Suprapubic skin (tissue), 4 donors: ENCODE data around the gene EEA1.

Source experiments
- CTCF ChIP-seq, 2 donors: fragments of 200-600 bp in 1 of 2; fragments of 450-650 bp in 1 of 2; sonication (generic) in 1 of 2; IDR thresholded peaks; one replicate each; pipeline ENCODE4 v1.5.1; 2016 to 2019; ENCODE audit warnings: antibody characterized with exemption in 2 of 2, mild to moderate bottlenecking in 1 of 2, moderate library complexity in 1 of 2
- EP300 ChIP-seq: sonication (generic); formaldehyde crosslinking; IDR thresholded peaks from one replicate; pipeline ENCODE4 v1.6.1; 2017; ENCODE audit warnings: antibody characterized with exemption
- POLR2A ChIP-seq, 2 donors: fragments of 450-650 bp; IDR thresholded peaks; one replicate each; pipeline ENCODE4 v1.6.1; 2017; ENCODE audit warnings: antibody characterized with exemption in 2 of 2, mild to moderate bottlenecking in 2 of 2, moderate library complexity in 2 of 2
- POLR2AphosphoS5 ChIP-seq, 3 donors: sonication (generic); formaldehyde crosslinking; IDR thresholded peaks; one replicate each; pipeline ENCODE4 v1.6.1; 2017; ENCODE audit warnings: antibody characterized with exemption in 3 of 3

- no peak for TF ChIP-seq POLR2AphosphoS5 (IDR thresholded peaks at IDR 0.05)
- no peak for TF ChIP-seq CTCF (IDR thresholded peaks at IDR 0.05)
- TF ChIP-seq POLR2A (IDR thresholded peaks at IDR 0.05): no peak
- TF ChIP-seq EP300: no peak
Observed at GRCh38 chr12:92829686-92830282, 99.3 kb downstream of the EEA1 start.
